Mucosa of descending colon (tissue), 3 donors: ENCODE data around the gene SS18L1. TPM values are rescaled to one million over a fixed set of nuclear protein-coding genes. Genes with fewer than 3 reads are reported as not detected.
A peak's percentile ranks its signal among the peaks of the same experiment; 100 is the strongest.

Source experiments
- ATAC-seq: fragments of 200-7000 bp; cut with Tn5 transposase; one replicate; pipeline ENCODE4 v1.9.1; 2020; ENCODE audit warnings: mild to moderate bottlenecking, moderate library complexity
- DNase-seq, 3 donors: peaks; one replicate each; pipeline ENCODE4 v3.0.0-alpha.2; 2020
- H3K36me3 ChIP-seq: fragments of 200-600 bp; one replicate; pipeline ENCODE4 v1.8.0; 2021; ENCODE audit warnings: low read depth, mild to moderate bottlenecking
- H3K4me1 ChIP-seq: fragments of 200-600 bp; one replicate; pipeline ENCODE4 v1.8.0; 2021; ENCODE audit warnings: low read depth, mild to moderate bottlenecking
- H3K4me3 ChIP-seq: fragments of 200-600 bp; one replicate; pipeline ENCODE4 v1.8.0; 2021; ENCODE audit warnings: mild to moderate bottlenecking
- H3K9me3 ChIP-seq: fragments of 200-600 bp; one replicate; pipeline ENCODE4 v1.8.0; 2021; ENCODE audit warnings: mild to moderate bottlenecking
- CTCF ChIP-seq: fragments of 200-600 bp; IDR thresholded peaks from one replicate; pipeline ENCODE4 v1.8.0; 2022; ENCODE audit warnings: antibody characterized with exemption, mild to moderate bottlenecking
- intact Hi-C, 2 donors: fragments of 100-400 bp; cut with DNase I in 1 of 2; cut with micrococcal nuclease in 1 of 2; formaldehyde crosslinking; loops; one replicate each; pipeline versions ENCODE4 v1.11.0 to v1.11.1; 2022; cut with DNase I, micrococcal nuclease
- total RNA-seq, 3 donors: library from RNA; stranded (reverse); fragmentation: NEBNext Ultra II Directional in 2 of 3; extraction: Animal tissue kit (Norgen Biotek cat#: 25700) in 2 of 3; gene quantifications; one replicate each; pipeline versions ENCODE4 v1.2.1 to v1.2.4, GENCODE V29; 2021 to 2023
- donor health status: DM: no; HTN: no; CAD: no; lungs with moderate emphysema.
- donor health status: DM: no; HTN: no; CAD: no.
- donor health status: DM: no; HTN: yes; CAD: no.

SS18L1 gene
- total RNA-seq, 3 donors from 2014 or later, result 13.2 to 16.0 (median 14.4) TPM

- ATAC-seq (no peak), DNase-seq (no peak)
- no peaks in the 10 kb centered on the region for H3K4me1 ChIP-seq
- no peaks in the 10 kb centered on the region for H3K36me3 ChIP-seq
- no peak for TF ChIP-seq CTCF
- no peak overlapping the region for H3K4me3 ChIP-seq
- intact Hi-C loops, result no loop called here
- no peaks in the 10 kb centered on the region for H3K9me3 ChIP-seq
Observed at GRCh38 chr20:62156254-62156556, 12.6 kb downstream of the SS18L1 start.

- ATAC-seq (peak; percentile 85), DNase-seq (peak in 2 of 3 donors; percentile 62 to 71)
- peak; percentile 36 for TF ChIP-seq CTCF
- no peak overlapping the region for H3K4me3 ChIP-seq
- intact Hi-C loops, result no loop called here
- H3K36me3 ChIP-seq, result no peaks in the 10 kb centered on the region
- no peaks in the 10 kb centered on the region for H3K9me3 ChIP-seq
- H3K4me1 ChIP-seq, result no peaks in the 10 kb centered on the region
Observed at GRCh38 chr20:62156592-62157386, 13.2 kb downstream of the SS18L1 start.

- no peaks in the 10 kb centered on the region for H3K9me3 ChIP-seq
- no peaks in the 10 kb centered on the region for H3K4me1 ChIP-seq
- intact Hi-C loops, result no loop called here
- TF ChIP-seq CTCF, result no peak
- ATAC-seq (no peak), DNase-seq (no peak)
- H3K36me3 ChIP-seq, result no peaks in the 10 kb centered on the region
- no peak overlapping the region for H3K4me3 ChIP-seq
Observed at GRCh38 chr20:62157387-62158087, 14.0 kb downstream of the SS18L1 start.

GRCh38 chr20:62158088-62158400, 14.5 kb downstream of the SS18L1 start:
- intact Hi-C loops, result no loop called here
- Histone ChIP-seq H3K9me3 (no peaks in the 10 kb centered on the region), H3K4me1 (no peaks in the 10 kb centered on the region), H3K4me3 (no peak overlapping the region), H3K36me3 (no peaks in the 10 kb centered on the region)
- DNase-seq (no peak), ATAC-seq (no peak)
- TF ChIP-seq CTCF, result no peak

- intact Hi-C loops, result no loop called here
- no peaks in the 10 kb centered on the region for H3K4me1 ChIP-seq
- H3K9me3 ChIP-seq, result no peaks in the 10 kb centered on the region
- no peak for ATAC-seq
- H3K4me3 ChIP-seq, result no peak overlapping the region
- no peak for TF ChIP-seq CTCF
- H3K36me3 ChIP-seq, result no peaks in the 10 kb centered on the region
- DNase-seq, result no peak
Observed at GRCh38 chr20:62158541-62158940, 15.0 kb downstream of the SS18L1 start.
